GM12891 (cell line): ENCODE data around the gene ADAMTS17.

Experiments
- POLR2A ChIP-seq: IDR thresholded peaks from 2 replicates; pipeline ENCODE4 v1.6.1; 2011; ENCODE audit warnings: low read depth, low read length, control low read depth
- POLR2AphosphoS5 ChIP-seq: IDR thresholded peaks from 2 replicates; pipeline ENCODE4 v1.6.1; 2011; ENCODE audit warnings: low read depth, low read length, control low read depth
- SPI1 ChIP-seq: IDR thresholded peaks from 2 replicates; pipeline ENCODE4 v1.6.1; 2011; ENCODE audit warnings: low read depth, low read length, control low read depth
- TAF1 ChIP-seq: IDR thresholded peaks from 2 replicates; pipeline ENCODE4 v1.6.1; 2011; ENCODE audit warnings: low read depth, low read length, control low read depth

GRCh38 chr15:100218434-100218833, 123.3 kb downstream of the ADAMTS17 start:
- no peak for TF ChIP-seq POLR2AphosphoS5
- no peak for TF ChIP-seq POLR2A
- no peak for TF ChIP-seq SPI1
- no peak for TF ChIP-seq TAF1
